Ascending aorta (tissue), 2 donors: ENCODE results near the gene GART. TPM values are rescaled to one million over a fixed set of nuclear protein-coding genes. Genes with fewer than 3 reads are reported as not detected.

ENCODE experiments used
- DNase-seq, 2 donors: peaks; one replicate each; pipeline ENCODE4 v3.0.0-alpha.2; 2019; ENCODE audit warnings: low spot score in 2 of 2
- H3K27ac ChIP-seq, 2 donors: fragments of 200-600 bp; sonication (generic); one replicate each; pipeline ENCODE4 v1.5.1; 2016 to 2017; ENCODE audit warnings: mild to moderate bottlenecking in 1 of 2
- H3K27me3 ChIP-seq: fragments of 200-600 bp; sonication (generic); one replicate; pipeline ENCODE4 v1.5.1; 2017
- H3K36me3 ChIP-seq, 2 donors: fragments of 200-600 bp; sonication (generic); one replicate each; pipeline ENCODE4 v1.5.1; 2016
- H3K4me1 ChIP-seq, 2 donors: fragments of 200-600 bp; sonication (generic); one replicate each; pipeline ENCODE4 v1.5.1; 2016 to 2017; ENCODE audit warnings: mild to moderate bottlenecking in 1 of 2
- H3K4me3 ChIP-seq, 2 donors: fragments of 200-600 bp; sonication (generic); one replicate each; pipeline ENCODE4 v1.5.1; 2016 to 2017; ENCODE audit warnings: mild to moderate bottlenecking in 1 of 2
- H3K9me3 ChIP-seq, 2 donors: fragments of 200-600 bp; sonication (generic); one replicate each; pipeline ENCODE4 v1.5.1; 2016
- intact Hi-C: fragments of 100-400 bp; cut with DNase I; formaldehyde crosslinking; loops from one replicate; pipeline ENCODE4 v1.15.1; 2023
- total RNA-seq: library from RNA; depleted of rRNA; stranded (reverse); fragments of >200 nt; gene quantifications from one replicate; pipeline ENCODE4 v1.1.0, GENCODE V29; 2016
- TF ChIP-seq, protein P1 (sequence below), 3 experiments: fragments of 200-600 bp in 2 of 3; fragments of 450-650 bp in 1 of 3; sonication (generic) in 2 of 3; IDR thresholded peaks; one replicate each; pipeline ENCODE4 v1.5.1; 2016 to 2019; ENCODE audit warnings: antibody characterized with exemption in 3 of 3, mild to moderate bottlenecking in 1 of 3, moderate library complexity in 1 of 3

Gene GART
- total RNA-seq, 1 donor from 2014 or later, result 22.4 TPM

DNA sequence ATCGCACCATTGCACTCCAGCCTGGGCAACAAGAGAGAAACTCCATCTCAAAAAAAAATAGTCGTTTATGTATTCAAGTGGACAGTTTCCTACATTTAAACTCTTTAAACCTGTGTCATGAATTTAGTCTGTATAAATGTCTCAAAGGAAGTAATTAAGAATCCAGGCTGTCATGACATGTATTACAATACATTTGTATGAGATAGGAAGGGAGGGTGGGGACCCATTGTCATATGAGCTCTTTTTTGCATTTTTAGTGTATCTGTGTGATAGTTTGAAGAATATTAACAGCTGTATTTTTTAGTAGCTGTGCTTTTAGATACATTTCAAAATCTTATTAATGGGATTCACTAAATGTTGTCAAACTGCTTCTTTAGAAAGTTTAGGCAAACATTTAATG is 26.5 kb upstream of the GART start:
- Histone ChIP-seq H3K4me3 (no peak overlapping the region), H3K4me1 (no peaks in the 10 kb centered on the region), H3K36me3 (peaks cover 34 to 65% of the 10 kb centered on the region in 2 donors), H3K9me3 (no peaks in the 10 kb centered on the region), H3K27ac (no peak overlapping the region), H3K27me3 (no peaks in the 10 kb centered on the region)
- TF ChIP-seq, protein P1, sequence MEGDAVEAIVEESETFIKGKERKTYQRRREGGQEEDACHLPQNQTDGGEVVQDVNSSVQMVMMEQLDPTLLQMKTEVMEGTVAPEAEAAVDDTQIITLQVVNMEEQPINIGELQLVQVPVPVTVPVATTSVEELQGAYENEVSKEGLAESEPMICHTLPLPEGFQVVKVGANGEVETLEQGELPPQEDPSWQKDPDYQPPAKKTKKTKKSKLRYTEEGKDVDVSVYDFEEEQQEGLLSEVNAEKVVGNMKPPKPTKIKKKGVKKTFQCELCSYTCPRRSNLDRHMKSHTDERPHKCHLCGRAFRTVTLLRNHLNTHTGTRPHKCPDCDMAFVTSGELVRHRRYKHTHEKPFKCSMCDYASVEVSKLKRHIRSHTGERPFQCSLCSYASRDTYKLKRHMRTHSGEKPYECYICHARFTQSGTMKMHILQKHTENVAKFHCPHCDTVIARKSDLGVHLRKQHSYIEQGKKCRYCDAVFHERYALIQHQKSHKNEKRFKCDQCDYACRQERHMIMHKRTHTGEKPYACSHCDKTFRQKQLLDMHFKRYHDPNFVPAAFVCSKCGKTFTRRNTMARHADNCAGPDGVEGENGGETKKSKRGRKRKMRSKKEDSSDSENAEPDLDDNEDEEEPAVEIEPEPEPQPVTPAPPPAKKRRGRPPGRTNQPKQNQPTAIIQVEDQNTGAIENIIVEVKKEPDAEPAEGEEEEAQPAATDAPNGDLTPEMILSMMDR (IDR thresholded peaks at IDR 0.05), result no peak
- no peak for DNase-seq
- intact Hi-C loops, result no loop called here

DNA sequence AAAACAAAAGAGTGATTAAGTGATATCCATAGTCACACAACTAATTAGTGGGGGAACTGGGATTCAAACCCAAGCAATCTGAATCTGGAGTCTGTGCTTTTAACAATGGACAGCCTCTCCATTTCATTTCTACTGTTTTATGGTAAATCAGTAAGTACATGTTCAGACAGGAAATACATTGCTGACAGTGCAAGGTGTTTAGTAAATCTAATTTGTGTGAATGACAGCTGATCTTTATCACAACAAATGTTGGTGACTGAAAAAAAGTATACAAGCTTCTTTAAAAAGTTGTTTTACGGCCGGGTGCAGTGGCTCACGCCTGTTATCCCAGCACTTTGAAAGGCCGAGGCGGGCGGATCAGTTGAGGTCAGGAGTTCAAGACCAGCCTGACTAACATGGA is 26.0 kb upstream of the GART start:
- Histone ChIP-seq H3K4me3 (no peak overlapping the region), H3K36me3 (peaks cover 32 to 65% of the 10 kb centered on the region in 2 donors), H3K27ac (no peak overlapping the region), H3K27me3 (no peaks in the 10 kb centered on the region), H3K4me1 (no peaks in the 10 kb centered on the region), H3K9me3 (no peaks in the 10 kb centered on the region)
- intact Hi-C loops, result no loop called here
- no peak for DNase-seq
- TF ChIP-seq, protein P1 (IDR thresholded peaks at IDR 0.05), result no peak

DNA sequence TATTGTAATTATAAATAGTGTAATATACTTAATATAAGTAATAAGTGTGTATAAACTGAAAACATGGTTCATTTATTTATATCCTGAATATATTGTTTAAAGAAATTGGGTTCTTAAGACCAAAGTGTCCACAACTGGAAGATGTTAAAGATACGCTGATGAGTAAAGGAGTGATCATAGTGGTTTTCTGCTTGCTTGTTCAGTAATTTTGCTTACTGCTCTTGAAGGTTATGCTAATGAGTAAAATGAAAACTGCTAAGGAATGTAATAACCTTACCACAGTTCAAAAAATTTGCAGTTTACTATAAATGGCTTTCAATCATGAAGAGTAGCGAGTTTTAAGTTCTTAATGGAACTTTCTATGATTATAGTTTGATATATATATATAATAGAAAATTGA is 24.6 kb upstream of the GART start:
- H3K9me3 ChIP-seq, result no peaks in the 10 kb centered on the region
- H3K27me3 ChIP-seq, result no peaks in the 10 kb centered on the region
- intact Hi-C loops, result no loop called here
- TF ChIP-seq, protein P1 (IDR thresholded peaks at IDR 0.05), result no peak
- H3K4me3 ChIP-seq, result no peak overlapping the region
- peaks cover 34 to 64% of the 10 kb centered on the region in 2 donors for H3K36me3 ChIP-seq
- no peak for DNase-seq
- no peaks in the 10 kb centered on the region for H3K4me1 ChIP-seq
- no peak overlapping the region for H3K27ac ChIP-seq

DNA sequence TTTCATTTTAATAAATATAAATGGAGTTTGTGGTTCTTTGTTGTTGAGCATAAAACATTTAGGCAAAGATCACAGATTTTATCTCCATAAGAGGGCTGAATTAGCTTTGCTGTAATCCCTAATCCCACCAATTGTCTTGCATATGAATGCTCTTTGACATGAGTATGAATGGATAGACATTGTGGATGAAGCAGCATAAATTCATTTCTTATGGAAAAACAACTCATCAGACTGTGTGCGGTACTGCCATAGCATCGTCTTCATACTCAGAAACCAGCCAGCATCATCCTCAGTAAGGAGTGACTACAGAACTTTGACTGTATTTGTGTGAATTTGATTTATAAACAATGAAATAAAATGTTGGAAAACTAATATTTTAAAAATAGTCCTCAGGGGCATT is 20.5 kb upstream of the GART start:
- H3K36me3 ChIP-seq, result peaks cover 47 to 71% of the 10 kb centered on the region in 2 donors
- DNase-seq, result no peak
- intact Hi-C loops, result no loop called here
- no peaks in the 10 kb centered on the region for H3K27me3 ChIP-seq
- H3K27ac ChIP-seq, result no peak overlapping the region
- TF ChIP-seq, protein P1 (IDR thresholded peaks at IDR 0.05), result no peak
- H3K4me1 ChIP-seq, result peaks cover 0 to 3% of the 10 kb centered on the region in 2 donors
- H3K4me3 ChIP-seq, result no peak overlapping the region
- no peaks in the 10 kb centered on the region for H3K9me3 ChIP-seq

DNA sequence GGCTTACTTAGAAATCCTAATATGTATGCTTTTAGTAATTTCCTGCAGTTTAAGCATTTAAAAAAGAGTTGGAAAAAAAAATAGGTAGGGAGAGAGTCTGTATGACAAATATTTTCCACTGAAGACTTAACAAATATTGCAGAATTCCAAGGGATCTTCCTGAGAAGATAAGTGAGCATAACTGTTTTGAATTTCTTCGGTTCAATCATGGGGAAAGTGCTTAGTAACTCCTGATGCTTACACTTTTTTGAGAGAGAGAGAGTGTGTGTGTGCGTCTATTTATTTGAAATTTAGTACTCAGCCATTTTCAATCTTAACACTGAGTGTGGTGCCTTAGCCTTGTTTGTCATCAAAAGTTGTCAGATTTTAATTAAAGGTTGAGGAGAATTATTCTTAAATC is 19.5 kb upstream of the GART start:
- Histone ChIP-seq H3K9me3 (no peaks in the 10 kb centered on the region), H3K4me1 (peaks cover 0 to 3% of the 10 kb centered on the region in 2 donors), H3K27me3 (no peaks in the 10 kb centered on the region), H3K36me3 (peaks cover 52 to 77% of the 10 kb centered on the region in 2 donors), H3K27ac (no peak overlapping the region), H3K4me3 (no peak overlapping the region)
- TF ChIP-seq, protein P1 (IDR thresholded peaks at IDR 0.05), result no peak
- intact Hi-C loops, result no loop called here
- DNase-seq, result no peak

DNA sequence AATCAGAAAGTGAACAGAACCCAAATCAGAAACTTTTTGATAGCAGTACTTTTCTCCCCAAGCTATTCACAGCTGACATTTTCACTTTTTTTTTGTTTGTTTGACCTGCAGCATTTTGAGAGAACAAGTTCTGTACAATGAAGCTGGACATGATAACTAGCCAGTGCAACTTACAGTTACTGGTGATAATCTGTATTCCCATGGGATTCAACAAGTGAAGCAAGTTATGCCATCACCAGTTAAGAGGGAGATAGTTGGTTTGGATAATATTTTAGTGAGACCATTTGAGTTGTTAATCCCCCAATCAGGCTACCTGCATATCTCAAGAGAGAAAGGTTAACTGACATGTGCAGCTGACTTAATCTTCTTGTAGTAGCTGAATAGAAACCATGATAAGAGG is 19.0 kb upstream of the GART start:
- TF ChIP-seq, protein P1 (IDR thresholded peaks at IDR 0.05), result no peak

More for the DNA sequence above, 19.0 kb upstream of the GART start:
- peaks cover 0 to 7% of the 10 kb centered on the region in 2 donors for H3K4me1 ChIP-seq
- DNase-seq, result no peak
- no peak overlapping the region for H3K4me3 ChIP-seq
- H3K9me3 ChIP-seq, result no peaks in the 10 kb centered on the region
- H3K27me3 ChIP-seq, result no peaks in the 10 kb centered on the region
- H3K36me3 ChIP-seq, result peaks cover 52 to 81% of the 10 kb centered on the region in 2 donors
- no peak overlapping the region for H3K27ac ChIP-seq
- intact Hi-C loops, result no loop called here
